ENCODE measurements around the gene TRERF1. TPM values are rescaled to one million over a fixed set of nuclear protein-coding genes. Genes with fewer than 3 reads are reported as not detected.

Gene TRERF1
- total RNA-seq, 1 donor from 2014 or later = 7.9 TPM

- no peak for DNase-seq (ENCODE audit: low spot score, unreplicated experiment)
- TF ChIP-seq, protein P1, sequence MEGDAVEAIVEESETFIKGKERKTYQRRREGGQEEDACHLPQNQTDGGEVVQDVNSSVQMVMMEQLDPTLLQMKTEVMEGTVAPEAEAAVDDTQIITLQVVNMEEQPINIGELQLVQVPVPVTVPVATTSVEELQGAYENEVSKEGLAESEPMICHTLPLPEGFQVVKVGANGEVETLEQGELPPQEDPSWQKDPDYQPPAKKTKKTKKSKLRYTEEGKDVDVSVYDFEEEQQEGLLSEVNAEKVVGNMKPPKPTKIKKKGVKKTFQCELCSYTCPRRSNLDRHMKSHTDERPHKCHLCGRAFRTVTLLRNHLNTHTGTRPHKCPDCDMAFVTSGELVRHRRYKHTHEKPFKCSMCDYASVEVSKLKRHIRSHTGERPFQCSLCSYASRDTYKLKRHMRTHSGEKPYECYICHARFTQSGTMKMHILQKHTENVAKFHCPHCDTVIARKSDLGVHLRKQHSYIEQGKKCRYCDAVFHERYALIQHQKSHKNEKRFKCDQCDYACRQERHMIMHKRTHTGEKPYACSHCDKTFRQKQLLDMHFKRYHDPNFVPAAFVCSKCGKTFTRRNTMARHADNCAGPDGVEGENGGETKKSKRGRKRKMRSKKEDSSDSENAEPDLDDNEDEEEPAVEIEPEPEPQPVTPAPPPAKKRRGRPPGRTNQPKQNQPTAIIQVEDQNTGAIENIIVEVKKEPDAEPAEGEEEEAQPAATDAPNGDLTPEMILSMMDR (IDR thresholded peaks at IDR 0.05; ENCODE audit: unreplicated experiment) = no peak
- H3K9me3 Mint-ChIP-seq (ENCODE audit: low read depth) = peaks cover 17% of the 10 kb centered on the region
- peaks cover 17% of the 10 kb centered on the region for H3K36me3 Mint-ChIP-seq (ENCODE audit: insufficient read depth)
- H3K4me3 Mint-ChIP-seq (ENCODE audit: low read depth) = no peak overlapping the region
- no peaks in the 10 kb centered on the region for H3K27me3 Mint-ChIP-seq
- no peak overlapping the region for H3K27ac Mint-ChIP-seq
- H3K4me1 Mint-ChIP-seq (ENCODE audit: low read depth) = peaks cover 10% of the 10 kb centered on the region
Observed at GRCh38 chr6:42434237-42434636, 17.5 kb downstream of the TRERF1 start.

GRCh38 chr6:42433409-42433808 is 18.3 kb downstream of the TRERF1 start:
- no peak overlapping the region for H3K27ac Mint-ChIP-seq
- peaks cover 17% of the 10 kb centered on the region for H3K9me3 Mint-ChIP-seq (ENCODE audit: low read depth)
- no peak overlapping the region for H3K4me3 Mint-ChIP-seq (ENCODE audit: low read depth)
- H3K36me3 Mint-ChIP-seq (ENCODE audit: insufficient read depth) = peaks cover 17% of the 10 kb centered on the region
- peaks cover 12% of the 10 kb centered on the region for H3K4me1 Mint-ChIP-seq (ENCODE audit: low read depth)
- TF ChIP-seq, protein P1 (IDR thresholded peaks at IDR 0.05; ENCODE audit: unreplicated experiment) = no peak
- DNase-seq (ENCODE audit: low spot score, unreplicated experiment) = no peak
- H3K27me3 Mint-ChIP-seq = no peaks in the 10 kb centered on the region

- no peak for DNase-seq (ENCODE audit: low spot score, unreplicated experiment)
- Mint-ChIP-seq H3K4me1 (ENCODE audit: low read depth) (peaks cover 14% of the 10 kb centered on the region), H3K27me3 (no peaks in the 10 kb centered on the region), H3K36me3 (ENCODE audit: insufficient read depth) (peaks cover 17% of the 10 kb centered on the region), H3K27ac (no peak overlapping the region), H3K9me3 (ENCODE audit: low read depth) (peaks cover 17% of the 10 kb centered on the region), H3K4me3 (ENCODE audit: low read depth) (no peak overlapping the region)
- TF ChIP-seq, protein P1 (IDR thresholded peaks at IDR 0.05; ENCODE audit: unreplicated experiment) = no peak
Observed at GRCh38 chr6:42431877-42432276, 19.8 kb downstream of the TRERF1 start.

DNA sequence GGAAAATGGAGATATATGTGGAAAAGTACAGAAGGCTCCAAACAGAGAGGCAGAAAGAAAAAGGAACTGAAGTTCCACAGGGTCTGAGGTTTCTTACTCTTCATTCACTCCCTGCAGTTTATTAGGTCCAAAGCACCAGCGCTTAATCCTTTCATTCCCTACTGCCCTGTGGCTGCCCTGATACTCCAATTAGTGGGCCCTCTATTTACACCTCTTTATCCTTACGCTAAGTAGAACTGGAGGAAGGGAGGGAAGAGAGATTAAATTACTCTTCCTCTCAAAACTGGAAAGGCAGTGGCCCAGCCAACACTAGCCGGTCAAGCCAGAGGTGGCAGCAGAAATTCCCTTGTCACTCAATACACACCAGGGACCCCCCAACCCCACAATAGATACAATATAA is 20.4 kb downstream of the TRERF1 start:
- Mint-ChIP-seq H3K27ac (peak overlapping the region; percentile 50), H3K36me3 (ENCODE audit: insufficient read depth) (peaks cover 17% of the 10 kb centered on the region), H3K4me1 (ENCODE audit: low read depth) (peaks cover 14% of the 10 kb centered on the region), H3K9me3 (ENCODE audit: low read depth) (peaks cover 17% of the 10 kb centered on the region), H3K27me3 (no peaks in the 10 kb centered on the region), H3K4me3 (ENCODE audit: low read depth) (no peak overlapping the region)
- no peak for DNase-seq (ENCODE audit: low spot score, unreplicated experiment)
- TF ChIP-seq, protein P1 (IDR thresholded peaks at IDR 0.05; ENCODE audit: unreplicated experiment) = no peak

DNA sequence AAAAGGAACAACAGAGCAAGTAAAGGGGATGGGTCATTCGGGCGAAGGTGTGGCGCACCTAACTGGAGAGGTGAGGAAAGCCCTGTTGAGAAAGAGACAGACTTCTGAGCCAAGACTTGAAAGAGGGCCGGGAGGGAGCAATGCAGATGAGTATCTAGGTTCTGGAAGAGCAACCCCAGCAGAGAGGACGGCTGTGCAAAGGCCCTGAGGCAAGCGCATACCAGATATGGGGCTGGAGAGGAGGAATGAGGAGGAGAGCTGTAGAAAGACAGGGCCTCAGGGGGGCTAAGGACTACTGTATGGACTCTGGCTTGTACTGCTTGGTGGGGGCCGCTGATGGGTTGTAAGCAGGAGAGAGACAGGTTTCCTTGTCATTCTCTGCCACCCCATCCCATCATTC is 21.9 kb downstream of the TRERF1 start:
- TF ChIP-seq, protein P1 (IDR thresholded peaks at IDR 0.05; ENCODE audit: unreplicated experiment) = no peak
- H3K36me3 Mint-ChIP-seq (ENCODE audit: insufficient read depth) = peaks cover 15% of the 10 kb centered on the region
- H3K9me3 Mint-ChIP-seq (ENCODE audit: low read depth) = peaks cover 13% of the 10 kb centered on the region
- no peak overlapping the region for H3K4me3 Mint-ChIP-seq (ENCODE audit: low read depth)
- no peak overlapping the region for H3K27ac Mint-ChIP-seq
- DNase-seq (ENCODE audit: low spot score, unreplicated experiment) = no peak
- no peaks in the 10 kb centered on the region for H3K27me3 Mint-ChIP-seq
- peaks cover 22% of the 10 kb centered on the region for H3K4me1 Mint-ChIP-seq (ENCODE audit: low read depth)
